ENCODE data around the gene CHADL. TPM values are rescaled to one million over a fixed set of nuclear protein-coding genes. Genes with fewer than 3 reads are reported as not detected.

CHADL gene
- total and polyA plus RNA-seq, 10 of the 15 experiments (the other 5 are each of a cell fraction or from before 2014, with no cell fraction given) = 0.24 TPM; not detected in 9

- CTCF ChIA-PET = no interaction called here
- intact Hi-C loops (cut with micrococcal nuclease; ENCODE audit: unreplicated experiment) = no loop called here
- Histone ChIP-seq H3K9me3 (replicated peaks; ENCODE audit: control insufficient read depth, insufficient read depth, low read length) (no peaks in the 10 kb centered on the region), H4K20me1 (ENCODE audit: control insufficient read depth, insufficient read depth) (no peaks in the 10 kb centered on the region), H3K27ac (ENCODE audit: control insufficient read depth, insufficient read depth) (no peak overlapping the region), H3K36me3 (ENCODE audit: control insufficient read depth in 2 of 2, insufficient read depth in 2 of 2, low read length in 1 of 2) (peaks cover 17 to 55% of the 10 kb centered on the region in 2 experiments; a peak in 3 of 4 replicates), H2AFZ (ENCODE audit: control insufficient read depth, low read depth, low read length) (no peak overlapping the region), H3K4me2 (ENCODE audit: control insufficient read depth, insufficient read depth) (no peak overlapping the region), H3K9ac (ENCODE audit: control insufficient read depth, insufficient read depth, low read length) (no peak overlapping the region), H3K4me1 (ENCODE audit: control insufficient read depth, insufficient read depth, low read length) (no peaks in the 10 kb centered on the region), H3K79me2 (ENCODE audit: control insufficient read depth, insufficient read depth, low read length) (no peaks in the 10 kb centered on the region), H3K4me3 (no peak overlapping the region), H3K27me3 (replicated peaks in 1 of 2; ENCODE audit: control insufficient read depth in 2 of 2, insufficient read depth in 2 of 2, low read length in 1 of 2) (no peaks in the 10 kb centered on the region)
- ATAC-seq = no peak
- POLR2A ChIA-PET = no interaction called here
- RAD21 ChIA-PET (ENCODE audit: unreplicated experiment) = no interaction called here
- 99% methylated on average over 9 of the region's 11 CpGs for whole genome bisulfite sequencing (ENCODE audit: insufficient coverage, insufficient replicate concordance, low lambda C conversion rate, missing lambda C conversion rate)
- no peak for FAIRE-seq
- SMC1A ChIA-PET (ENCODE audit: uncharacterized antibody, unreplicated experiment) = no interaction called here
- in situ Hi-C loops (cut with MboI) = no loop called here
- no TSS peak for BruUV-seq (replicated peaks)
- no peak for DNase-seq (ENCODE audit: low read depth, low spot score)
- TF ChIP-seq MEF2A (IDR thresholded peaks at IDR 0.05; ENCODE audit: insufficient read depth, low read depth, low read length) (no peak), YBX1 (IDR thresholded peaks at IDR 0.05) (no peak), ZNF217 (IDR thresholded peaks at IDR 0.05) (no peak), CBX5 (IDR thresholded peaks at IDR 0.05; ENCODE audit: low read depth) (no peak), ZNF622 (IDR thresholded peaks at IDR 0.05) (no peak), REST (IDR thresholded peaks at IDR 0.05; ENCODE audit: low read depth, low read length) (no peak), MAX (IDR thresholded peaks at IDR 0.05; ENCODE audit: low read depth, low read length) (no peak), ELK1 (IDR thresholded peaks at IDR 0.05; ENCODE audit: low read depth, low read length) (no peak), SRF (IDR thresholded peaks at IDR 0.05; ENCODE audit: low read depth in 2 of 2, low read length in 2 of 2) (no peak), BCLAF1 (IDR thresholded peaks at IDR 0.05) (no peak), NFXL1 (IDR thresholded peaks at IDR 0.05; ENCODE audit: borderline replicate concordance) (no peak), ZNF687 (IDR thresholded peaks at IDR 0.05) (no peak)
These were observed 17.0 kb upstream of the CHADL start for GRCh38 chr22:41257696-41258095.
